Measurements from ENCODE around the gene BRWD1. TPM values are rescaled to one million over a fixed set of nuclear protein-coding genes. Genes with fewer than 3 reads are reported as not detected.

The BRWD1 gene
- polyA plus RNA-seq, 1 donor from 2014 or later, result 246 TPM

GRCh38 chr21:39168800-39169199, 144.6 kb downstream of the BRWD1 start:
- H3F3A ChIP-seq (ENCODE audit: insufficient read depth, low read length, poor library complexity, severe bottlenecking), result no peaks in the 10 kb centered on the region
- H3K27ac ChIP-seq (ENCODE audit: low read length), result no peak overlapping the region
- H3K27me3 ChIP-seq (ENCODE audit: insufficient read depth, low read depth, low read length), result no peaks in the 10 kb centered on the region
- no peak overlapping the region for H2AFZ ChIP-seq (ENCODE audit: low read depth, low read length)
- peaks cover 9% of the 10 kb centered on the region for H3K9me3 ChIP-seq (ENCODE audit: low read length)
- H3K79me2 ChIP-seq (replicated peaks; ENCODE audit: insufficient read depth, low read length), result no peaks in the 10 kb centered on the region
- no peak overlapping the region for H3K4me3 ChIP-seq (ENCODE audit: low read length)
- H3K9me2 ChIP-seq (ENCODE audit: insufficient read depth, low read length), result no peaks in the 10 kb centered on the region
- no peaks in the 10 kb centered on the region for H4K20me1 ChIP-seq (ENCODE audit: insufficient read depth)
- no peak overlapping the region for H3K9ac ChIP-seq (ENCODE audit: low read length)
- no peaks in the 10 kb centered on the region for H3K36me3 ChIP-seq (ENCODE audit: insufficient read depth, low read length)
- H3K4me2 ChIP-seq (ENCODE audit: low read length), result no peak overlapping the region
- no peak for TF ChIP-seq TAF1 (IDR thresholded peaks at IDR 0.05; ENCODE audit: low read depth)
- no peak for TF ChIP-seq EZH2 (IDR thresholded peaks at IDR 0.05; ENCODE audit: borderline replicate concordance, insufficient read depth, low read length, poor library complexity, severe bottlenecking)
- no peak for TF ChIP-seq EP300 (conservative IDR thresholded peaks at IDR 0.05; ENCODE audit: poor library complexity, severe bottlenecking)
- TF ChIP-seq REST (IDR thresholded peaks at IDR 0.05; ENCODE audit: borderline replicate concordance), result no peak
- TF ChIP-seq MXI1 (conservative IDR thresholded peaks at IDR 0.05; ENCODE audit: poor library complexity, severe bottlenecking), result no peak
- TF ChIP-seq RAD21 (conservative IDR thresholded peaks at IDR 0.05), result no peak
- no peak for TF ChIP-seq CTCF (IDR thresholded peaks at IDR 0.05; ENCODE audit: poor library complexity, severe bottlenecking)
- TF ChIP-seq SMC3 (conservative IDR thresholded peaks at IDR 0.05; ENCODE audit: poor library complexity), result no peak
- no peak for TF ChIP-seq POLR2AphosphoS5 (IDR thresholded peaks at IDR 0.05)

- Histone ChIP-seq H3K79me2 (replicated peaks; ENCODE audit: insufficient read depth, low read length) (no peaks in the 10 kb centered on the region), H3K27me3 (ENCODE audit: insufficient read depth, low read depth, low read length) (no peaks in the 10 kb centered on the region), H3K9ac (ENCODE audit: low read length) (no peak overlapping the region), H3K4me3 (ENCODE audit: low read length) (no peak overlapping the region), H3K27ac (ENCODE audit: low read length) (no peak overlapping the region), H3F3A (ENCODE audit: insufficient read depth, low read length, poor library complexity, severe bottlenecking) (no peaks in the 10 kb centered on the region), H4K20me1 (ENCODE audit: insufficient read depth) (no peaks in the 10 kb centered on the region), H3K4me2 (ENCODE audit: low read length) (no peak overlapping the region), H3K9me3 (ENCODE audit: low read length) (peaks cover 9% of the 10 kb centered on the region), H3K9me2 (ENCODE audit: insufficient read depth, low read length) (no peaks in the 10 kb centered on the region), H3K36me3 (ENCODE audit: insufficient read depth, low read length) (no peaks in the 10 kb centered on the region), H2AFZ (ENCODE audit: low read depth, low read length) (no peak overlapping the region)
- no peak for TF ChIP-seq TAF1 (IDR thresholded peaks at IDR 0.05; ENCODE audit: low read depth)
- TF ChIP-seq POLR2AphosphoS5 (IDR thresholded peaks at IDR 0.05), result no peak
- no peak for TF ChIP-seq CTCF (IDR thresholded peaks at IDR 0.05; ENCODE audit: poor library complexity, severe bottlenecking)
- no peak for TF ChIP-seq RAD21 (conservative IDR thresholded peaks at IDR 0.05)
- no peak for TF ChIP-seq EZH2 (IDR thresholded peaks at IDR 0.05; ENCODE audit: borderline replicate concordance, insufficient read depth, low read length, poor library complexity, severe bottlenecking)
- TF ChIP-seq EP300 (conservative IDR thresholded peaks at IDR 0.05; ENCODE audit: poor library complexity, severe bottlenecking), result no peak
- no peak for TF ChIP-seq REST (IDR thresholded peaks at IDR 0.05; ENCODE audit: borderline replicate concordance)
- TF ChIP-seq MXI1 (conservative IDR thresholded peaks at IDR 0.05; ENCODE audit: poor library complexity, severe bottlenecking), result no peak
- no peak for TF ChIP-seq SMC3 (conservative IDR thresholded peaks at IDR 0.05; ENCODE audit: poor library complexity)
Measured at GRCh38 chr21:39164523-39164922, 148.9 kb downstream of the BRWD1 start.

Measured in neural cell (in vitro differentiated cells).